ENCODE data around the gene ATP6AP1.

The ATP6AP1 gene

GRCh38 chrX:154472685-154473632, 44.5 kb downstream of the ATP6AP1 start:
- DNase-seq: no peak

- no peak for DNase-seq
Measured at GRCh38 chrX:154473683-154474082, 45.2 kb downstream of the ATP6AP1 start.

GRCh38 chrX:154476821-154477220, 48.3 kb downstream of the ATP6AP1 start:
- no peak for DNase-seq

- DNase-seq: no peak
Measured at GRCh38 chrX:154477891-154478477, 49.5 kb downstream of the ATP6AP1 start.

- peak; percentile 95 for DNase-seq
Measured at GRCh38 chrX:154478728-154479622, 50.5 kb downstream of the ATP6AP1 start, which contains the start of gene LAGE3. TSS of gene LAGE3 (minus strand) at chrX:154479281. CDS start at chrX:154478915, 366 bp downstream.

- no peak for DNase-seq
Measured at GRCh38 chrX:154481195-154481594, 52.7 kb downstream of the ATP6AP1 start.

- no peak for DNase-seq
Measured at GRCh38 chrX:154481911-154482601, 53.6 kb downstream of the ATP6AP1 start.

- no peak for DNase-seq
Measured at GRCh38 chrX:154482786-154483185, 54.3 kb downstream of the ATP6AP1 start.

- no peak for DNase-seq
Measured at GRCh38 chrX:154483325-154483724, 54.8 kb downstream of the ATP6AP1 start.

GRCh38 chrX:154484255-154485149, 56.0 kb downstream of the ATP6AP1 start:
- peak; percentile 23 for DNase-seq

GRCh38 chrX:154485150-154486051, 56.9 kb downstream of the ATP6AP1 start:
- no peak for DNase-seq

GRCh38 chrX:154486052-154486395, 57.5 kb downstream of the ATP6AP1 start:
- peak; percentile 43 for DNase-seq

All from activated CD4-positive, alpha-beta T cell treated with anti-CD3 and anti-CD28 coated beads, Interleukin-2, Interleukin-6, amounts not matched to agents 100 ng/mL and 50 ng/mL, durations not matched to agents 16 hours and 8 hours (primary cell).